WI38 (cell line): ENCODE results near the gene TLR2.
A peak's percentile ranks its signal among the peaks of the same experiment; 100 is the strongest.

Experiments
- H3K4me3 ChIP-seq: 2 replicates; pipeline ENCODE4 v1.5.1; 2011; ENCODE audit warnings: low read depth, mild to moderate bottlenecking, control low read depth, low read length
- CTCF ChIP-seq: IDR thresholded peaks from 2 replicates; pipeline ENCODE4 v1.5.1; 2012; ENCODE audit warnings: low read depth, mild to moderate bottlenecking, control low read depth, low read length

Gene TLR2

GRCh38 chr4:153647975-153648374, 36.1 kb upstream of the TLR2 start:
- H3K4me3 ChIP-seq, result no peak overlapping the region
- TF ChIP-seq CTCF, result no peak

DNA sequence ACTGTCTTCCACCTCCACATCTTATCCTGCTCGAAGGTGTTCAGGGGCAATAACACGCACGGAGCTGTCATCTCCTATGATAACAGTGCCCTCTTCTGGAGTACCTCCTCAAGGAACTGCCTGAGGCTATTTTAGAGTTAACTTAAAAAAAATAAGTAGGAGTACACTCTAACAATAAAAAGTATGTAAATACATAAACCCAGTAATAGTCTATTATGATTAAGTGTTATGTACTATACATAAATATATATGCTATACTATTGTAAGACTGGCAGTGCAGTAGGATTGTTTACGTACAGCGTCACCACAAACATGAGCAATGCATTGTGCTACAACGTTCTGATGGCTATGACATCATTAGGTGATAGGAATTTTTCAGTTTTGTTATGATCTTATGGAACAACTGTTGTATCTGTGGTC, 34.5 kb upstream of the TLR2 start:
- H3K4me3 ChIP-seq, result no peak overlapping the region
- 0 out of 2 replicates have a peak, but pooled peaks have one; percentile 13 for TF ChIP-seq CTCF

DNA sequence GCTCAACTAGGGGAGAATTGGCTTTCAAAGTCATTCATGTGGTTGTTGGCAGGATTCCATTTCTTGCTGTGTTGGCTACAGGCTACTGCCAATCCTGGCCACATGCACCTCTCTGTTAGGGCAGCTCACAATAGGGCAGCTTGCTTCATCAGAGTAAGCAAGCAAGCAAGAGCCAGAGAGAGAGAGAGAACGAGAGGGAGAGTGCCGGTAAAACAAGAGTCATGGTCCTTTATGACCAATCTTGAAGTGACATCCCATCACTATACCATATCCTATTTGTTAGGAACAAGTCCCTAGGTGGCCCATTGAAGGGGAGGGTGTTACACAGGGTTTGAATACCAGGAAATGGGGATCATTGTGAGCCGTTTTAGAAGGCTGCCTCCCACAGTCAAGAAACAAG, 33.0 kb upstream of the TLR2 start:
- no peak overlapping the region for H3K4me3 ChIP-seq

GRCh38 chr4:153651587-153651986, 32.5 kb upstream of the TLR2 start:
- no peak for TF ChIP-seq CTCF
- H3K4me3 ChIP-seq, result no peak overlapping the region

More for the DNA sequence above, 33.0 kb upstream of the TLR2 start:
- no peak for TF ChIP-seq CTCF

- TF ChIP-seq CTCF, result no peak
- no peak overlapping the region for H3K4me3 ChIP-seq
Measured at GRCh38 chr4:153652051-153652784, 31.9 kb upstream of the TLR2 start.

GRCh38 chr4:153655002-153655541, 29.0 kb upstream of the TLR2 start:
- TF ChIP-seq CTCF, result no peak
- no peak overlapping the region for H3K4me3 ChIP-seq

DNA sequence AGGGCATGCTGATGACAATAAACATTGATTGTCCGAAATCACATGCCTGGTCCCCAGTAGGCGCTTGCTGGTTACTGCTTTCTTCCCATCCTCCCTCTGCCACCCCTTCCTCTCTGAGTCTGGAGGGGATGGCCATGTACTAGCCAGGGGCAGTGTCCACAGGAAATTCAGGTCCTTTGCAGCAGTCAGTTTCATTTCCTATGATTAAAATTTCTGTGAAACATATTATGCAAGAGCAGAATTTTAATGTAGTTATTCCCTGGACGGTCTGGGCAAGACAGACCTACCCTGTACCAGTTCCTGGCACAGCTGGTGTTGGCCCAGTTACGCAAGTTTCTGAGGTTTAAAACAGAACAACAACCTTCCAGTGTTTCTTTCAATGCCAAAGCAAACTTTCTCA, 28.2 kb upstream of the TLR2 start:
- no peak overlapping the region for H3K4me3 ChIP-seq
- TF ChIP-seq CTCF, result no peak
